Endothelial cell of umbilical vein (primary cell): Measurements from ENCODE around the gene CLN6. TPM values are rescaled to one million over a fixed set of nuclear protein-coding genes. Genes with fewer than 3 reads are reported as not detected.

Experiments
- BruUV-seq: library from RNA; stranded (reverse); fragments of 400-500 nt; replicated peaks from 2 replicates; lab custom pipeline; 2021; lab: Mats Ljungman, UMichigan
- CTCF ChIA-PET: fragments of 300-600, 350-600 bp; sonication (Branson Sonifier 250); formaldehyde crosslinking; loops from one replicate; lab custom pipeline; 2021; ENCODE audit warnings: antibody characterized with exemption, inconsistent platforms; lab: Charles Lee
- POLR2A ChIA-PET: fragments of 300-600, 350-600 bp; sonication (Branson Sonifier 250); formaldehyde crosslinking; loops from one replicate; lab custom pipeline; 2021; ENCODE audit warnings: antibody characterized with exemption, inconsistent platforms; lab: Charles Lee
- DNase-seq: peaks from one replicate; pipeline ENCODE4 v3.0.0-alpha.2; 2011; ENCODE audit warnings: low read depth, low spot score
- FAIRE-seq: peaks from 2 replicates; lab custom pipeline; 2011; peaks lifted over from hg19 to GRCh38; lab: Jason Lieb, UNC
- H2AFZ ChIP-seq: 2 replicates; pipeline ENCODE4 v1.6.0; 2012; ENCODE audit warnings: low read depth, low read length, control low read depth, inconsistent platforms
- H3K27ac ChIP-seq: 2 replicates; pipeline ENCODE4 v1.5.1; 2011; ENCODE audit warnings: low read depth, mild to moderate bottlenecking, control low read depth, low read length, moderate library complexity; ENCODE audit not compliant: insufficient read depth
- H3K27me3 ChIP-seq, 2 experiments: 2 replicates each; pipeline versions ENCODE4 v1.6.0 to v1.6.1; 2011; ENCODE audit warnings: low read length in 2 of 2, mixed read lengths in 1 of 2; ENCODE audit not compliant: control insufficient read depth in 2 of 2, insufficient read depth in 2 of 2
- H3K36me3 ChIP-seq, 2 experiments: 2 replicates in 1 of 2; 3 replicates in 1 of 2; pipeline ENCODE4 v1.5.1; 2011; ENCODE audit warnings: low read length in 2 of 2, mild to moderate bottlenecking in 1 of 2, moderate library complexity in 1 of 2; ENCODE audit not compliant: control insufficient read depth in 2 of 2, insufficient read depth in 2 of 2; ENCODE audit errors: extremely low read depth in 1 of 2
- H3K4me1 ChIP-seq: 3 replicates; pipeline ENCODE4 v1.5.1; 2011; ENCODE audit warnings: mild to moderate bottlenecking, low read length; ENCODE audit not compliant: control insufficient read depth, insufficient read depth; ENCODE audit errors: extremely low read depth
- H3K4me2 ChIP-seq: 2 replicates; pipeline ENCODE4 v1.6.1; 2011; ENCODE audit warnings: low read length, control low read depth, mixed read lengths; ENCODE audit not compliant: insufficient read depth
- H3K4me3 ChIP-seq, 3 experiments: fragments of 200-600 bp in 1 of 3; sonication (generic), shearing (Covaris generic) in 1 of 3; replicated peaks in 1 of 3; 2 replicates each; pipeline ENCODE4 v1.5.1; 2011 to 2016; ENCODE audit warnings: control low read depth in 3 of 3, low read length in 3 of 3, mild to moderate bottlenecking in 2 of 3, inconsistent platforms in 1 of 3, low read depth in 1 of 3, moderate library complexity in 1 of 3; ENCODE audit not compliant: insufficient read depth in 1 of 3
- H3K79me2 ChIP-seq: 2 replicates; pipeline ENCODE4 v1.6.0; 2012; ENCODE audit warnings: low read length, inconsistent platforms; ENCODE audit not compliant: control insufficient read depth, insufficient read depth
- H3K9ac ChIP-seq: replicated peaks from 2 replicates; pipeline ENCODE3; 2011; ENCODE audit warnings: low read length, control low read depth; ENCODE audit not compliant: insufficient read depth; ENCODE audit errors: extremely low read depth
- H3K9me1 ChIP-seq: replicated peaks from 3 replicates; pipeline ENCODE4 v1.6.0; 2011; ENCODE audit warnings: mild to moderate bottlenecking, low read length; ENCODE audit not compliant: control insufficient read depth, insufficient read depth; ENCODE audit errors: extremely low read depth
- H3K9me3 ChIP-seq: replicated peaks from 2 replicates; pipeline ENCODE4 v1.5.1; 2012; ENCODE audit warnings: low read length, inconsistent platforms; ENCODE audit not compliant: control insufficient read depth, insufficient read depth
- H4K20me1 ChIP-seq: replicated peaks from 2 replicates; pipeline ENCODE3; 2011; ENCODE audit warnings: mild to moderate bottlenecking, low read length; ENCODE audit not compliant: control insufficient read depth, insufficient read depth; ENCODE audit errors: extremely low read depth
- EZH2 ChIP-seq: IDR thresholded peaks from 2 replicates; pipeline ENCODE4 v1.6.1; 2012; ENCODE audit warnings: borderline replicate concordance, low read depth, mild to moderate bottlenecking, moderate library complexity, low read length, inconsistent platforms; ENCODE audit not compliant: severe bottlenecking
- GATA2 ChIP-seq: IDR thresholded peaks from 2 replicates; pipeline ENCODE4 v1.7.0; 2011; ENCODE audit warnings: low read depth, mild to moderate bottlenecking, moderate library complexity, mixed read lengths, low read length; ENCODE audit not compliant: insufficient read length, insufficient read depth
- JUN ChIP-seq: IDR thresholded peaks from 2 replicates; pipeline ENCODE4 v1.6.1; 2011; ENCODE audit warnings: borderline replicate concordance, low read depth; ENCODE audit not compliant: insufficient read length, insufficient read depth
- MYC ChIP-seq: IDR thresholded peaks from one replicate; pipeline ENCODE4 v1.6.1; 2011; ENCODE audit warnings: mild to moderate bottlenecking, low read depth, low read length
- POLR2A ChIP-seq: IDR thresholded peaks from 2 replicates; pipeline ENCODE4 v1.6.1; 2012; ENCODE audit warnings: low read depth, mild to moderate bottlenecking, control low read depth, low read length
- dilution Hi-C: fragments of 300-500 bp; cut with MboI; formaldehyde crosslinking; loops from one replicate; pipeline ENCODE4 v1.15.0; 2019; ENCODE audit warnings: low sequenced_read_pairs; ENCODE audit not compliant: extremely low pct_ligation_motif_present
- intact Hi-C: fragments of 100-400 bp; cut with micrococcal nuclease; formaldehyde crosslinking; loops from one replicate; pipeline ENCODE4 v1.10.0; 2022
- polyA plus RNA-seq, 4 experiments: library from polyadenylated mRNA; depleted of rRNA in 3 of 4; stranded (reverse) in 3 of 4; unstranded in 1 of 4; fragments of >200 nt; gene quantifications; 2 replicates each; pipeline versions ENCODE4 v1.2.1 to v1.2.3, GENCODE V29; 2011 to 2012; ENCODE audit warnings: missing spikeins in 1 of 4
- total RNA-seq: library from RNA; stranded (reverse); gene quantifications from 2 replicates; pipeline ENCODE4 v1.2.3, GENCODE V29; 2021
- TF ChIP-seq, protein P1 (sequence below): IDR thresholded peaks from 2 replicates; pipeline ENCODE4 v1.6.1; 2011; ENCODE audit not compliant: insufficient read depth, insufficient read length

CLN6 gene
- total and polyA plus RNA-seq, 2 donors (not counting 3 experiments of a cell fraction or from before 2014, with no cell fraction given) = 53.9 to 75.5 TPM

DNA sequence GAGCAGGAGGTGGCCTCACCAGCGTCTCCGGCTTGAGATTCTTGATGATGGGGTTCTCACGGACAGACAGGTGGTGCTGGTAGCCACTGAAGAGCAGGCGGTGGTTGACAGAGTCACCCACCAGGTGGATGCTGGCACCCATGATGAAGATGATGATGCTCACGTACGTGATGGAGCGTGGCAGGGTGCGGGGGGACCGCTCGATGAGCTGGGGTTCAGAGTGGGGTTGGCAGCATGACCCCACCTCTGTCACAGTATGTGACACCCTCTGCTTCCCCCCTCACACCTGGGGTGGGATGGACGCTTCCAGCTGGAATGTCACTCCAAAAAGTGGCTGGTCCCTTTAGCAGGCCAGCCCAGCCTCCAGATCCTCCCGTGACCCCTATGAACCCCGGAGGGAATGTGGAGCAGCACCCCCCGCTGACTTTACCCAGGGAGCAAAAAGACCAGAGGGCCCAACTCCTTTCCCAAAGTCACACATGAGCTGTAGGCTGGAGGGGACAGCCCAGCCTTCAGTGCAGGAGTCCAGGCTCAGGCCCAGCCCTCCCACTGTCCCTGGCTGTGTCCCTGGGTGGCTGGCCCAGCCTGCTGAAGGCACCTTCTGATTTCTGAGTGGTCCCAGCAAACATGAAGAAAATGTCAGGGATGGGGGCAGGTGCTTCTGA is 17.7 kb downstream of the CLN6 start:
- DNase-seq = no peak
- Histone ChIP-seq H3K9ac (no peak overlapping the region), H2AFZ (no peak overlapping the region), H3K79me2 (peaks cover 15% of the 10 kb centered on the region), H3K27me3 (no peaks in the 10 kb centered on the region), H3K27ac (no peak overlapping the region), H3K36me3 (no peaks in the 10 kb centered on the region), H3K9me1 (no peaks in the 10 kb centered on the region), H3K4me1 (no peaks in the 10 kb centered on the region), H3K4me3 (no peak overlapping the region), H4K20me1 (no peaks in the 10 kb centered on the region), H3K4me2 (no peak overlapping the region), H3K9me3 (no peaks in the 10 kb centered on the region)
- dilution Hi-C loops = no loop called here
- ChIA-PET POLR2A (no interaction called here), CTCF (interaction anchor here (0.7 to 2.6 kb wide), 4 partner anchors 8 to 348 kb away, joined by 3 to 14 read pairs (median 5); no protein-coding TSS in a partner anchor)
- TF ChIP-seq, protein P1, sequence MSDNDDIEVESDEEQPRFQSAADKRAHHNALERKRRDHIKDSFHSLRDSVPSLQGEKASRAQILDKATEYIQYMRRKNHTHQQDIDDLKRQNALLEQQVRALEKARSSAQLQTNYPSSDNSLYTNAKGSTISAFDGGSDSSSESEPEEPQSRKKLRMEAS = no peak
- TF ChIP-seq MYC (no peak), GATA2 (no peak), JUN (no peak), EZH2 (no peak), POLR2A (no peak)
- intact Hi-C loops = loop anchor here (2.0 kb wide), 1 partner anchor 57 kb away; no protein-coding TSS in a partner anchor
- BruUV-seq = no TSS peak
- FAIRE-seq = no peak
